PC-3 (cell line): ENCODE results near the gene CBX2.

ENCODE experiments used
- EZH2phosphoT487 ChIP-seq: fragments of 300-600 bp; sonication (generic); IDR thresholded peaks from 2 replicates; pipeline ENCODE4 v1.6.1; 2018; ENCODE audit warnings: mild to moderate bottlenecking, antibody characterized with exemption, low read length, borderline replicate concordance
- TF ChIP-seq, protein P1 (sequence below): fragments of 300-600 bp; sonication (generic); conservative IDR thresholded peaks from 2 replicates; pipeline ENCODE4 v1.5.1; 2017; ENCODE audit warnings: antibody characterized with exemption, low read depth, mild to moderate bottlenecking, low read length

DNA sequence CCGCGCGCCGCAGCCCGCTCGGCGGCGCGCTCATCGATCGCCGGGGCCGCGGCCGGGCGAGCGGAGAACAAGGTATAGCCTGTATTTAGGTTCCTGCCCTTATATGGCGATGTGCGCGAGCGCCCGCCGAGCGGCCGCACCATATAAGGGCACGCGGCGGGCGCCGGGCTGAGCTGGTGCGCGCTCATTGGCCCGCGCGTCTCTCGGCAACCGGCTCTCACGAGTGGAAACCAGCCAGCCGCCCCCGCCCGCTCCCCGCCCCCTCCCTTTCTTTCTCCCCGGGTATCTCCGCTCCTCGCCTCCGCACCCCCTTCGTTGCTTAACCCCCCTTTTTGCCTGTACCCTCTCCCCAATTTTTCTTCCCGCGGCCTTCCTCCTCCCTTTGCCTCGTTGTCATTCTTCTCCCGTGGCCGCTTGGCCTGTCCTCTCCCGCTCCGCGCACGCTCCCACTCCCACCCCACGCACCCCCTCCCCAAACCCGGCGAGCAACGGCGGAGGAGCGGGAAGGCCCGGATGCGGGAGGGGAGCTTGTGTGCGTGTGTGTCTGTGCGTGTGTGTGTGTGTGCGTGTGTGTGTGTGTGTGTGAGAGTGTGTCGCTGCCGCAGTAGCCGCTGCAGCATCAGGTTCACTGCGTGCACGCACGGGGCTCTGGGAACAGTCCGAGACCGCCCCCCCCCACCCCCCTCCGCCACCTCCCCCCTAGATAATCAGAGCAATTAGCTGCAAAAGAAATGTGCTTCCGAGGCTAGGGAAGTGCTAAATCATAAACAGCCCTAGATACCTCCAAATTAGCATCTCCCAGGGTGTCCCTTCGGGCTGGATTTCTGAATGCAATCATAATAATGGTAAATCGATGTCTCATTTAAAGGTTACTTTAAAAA, 32.4 kb downstream of the CBX2 start:
- TF ChIP-seq, protein P1, sequence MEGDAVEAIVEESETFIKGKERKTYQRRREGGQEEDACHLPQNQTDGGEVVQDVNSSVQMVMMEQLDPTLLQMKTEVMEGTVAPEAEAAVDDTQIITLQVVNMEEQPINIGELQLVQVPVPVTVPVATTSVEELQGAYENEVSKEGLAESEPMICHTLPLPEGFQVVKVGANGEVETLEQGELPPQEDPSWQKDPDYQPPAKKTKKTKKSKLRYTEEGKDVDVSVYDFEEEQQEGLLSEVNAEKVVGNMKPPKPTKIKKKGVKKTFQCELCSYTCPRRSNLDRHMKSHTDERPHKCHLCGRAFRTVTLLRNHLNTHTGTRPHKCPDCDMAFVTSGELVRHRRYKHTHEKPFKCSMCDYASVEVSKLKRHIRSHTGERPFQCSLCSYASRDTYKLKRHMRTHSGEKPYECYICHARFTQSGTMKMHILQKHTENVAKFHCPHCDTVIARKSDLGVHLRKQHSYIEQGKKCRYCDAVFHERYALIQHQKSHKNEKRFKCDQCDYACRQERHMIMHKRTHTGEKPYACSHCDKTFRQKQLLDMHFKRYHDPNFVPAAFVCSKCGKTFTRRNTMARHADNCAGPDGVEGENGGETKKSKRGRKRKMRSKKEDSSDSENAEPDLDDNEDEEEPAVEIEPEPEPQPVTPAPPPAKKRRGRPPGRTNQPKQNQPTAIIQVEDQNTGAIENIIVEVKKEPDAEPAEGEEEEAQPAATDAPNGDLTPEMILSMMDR = no peak
- TF ChIP-seq EZH2phosphoT487 = no peak
